B cell (primary cell): ENCODE data around the gene CHTOP. TPM values are rescaled to one million over a fixed set of nuclear protein-coding genes. Genes with fewer than 3 reads are reported as not detected.

Source experiments
- polyA plus RNA-seq: library from polyadenylated mRNA; depleted of rRNA; stranded (reverse); fragments of >200 nt; gene quantifications from 2 replicates; pipeline ENCODE4 v1.2.3, GENCODE V29; 2012
- small RNA-seq: library from RNA; depleted of rRNA; stranded (forward); fragments of <200 nt; gene quantifications from one replicate; pipeline ENCODE3, GENCODE V24; 2012; ENCODE audit warnings: low replicate concordance, low read depth; ENCODE audit not compliant: insufficient read length
- total RNA-seq, 2 donors: library from RNA; stranded (reverse); fragments of 120-200 nt in 1 of 2; gene quantifications; 1 replicate in 1 of 2; 2 replicates in 1 of 2; pipeline versions ENCODE4 v1.2.3 to v1.2.4, GENCODE V29; 2013 to 2022

Gene CHTOP
- total and polyA plus RNA-seq, 2 donors (not counting 1 experiment from before 2014, with no cell fraction given), result 87.0 to 156 TPM

Small RNAs within 50 kb of the gene (small RNA-seq; reads per million reads assigned to genes)
- not detected for gene MIR8083

Other genes starting within 250 kb of the CHTOP start
- gene S100A8, start 243.0 kb upstream of the CHTOP start, total RNA-seq, result 1.9 and 3.3 TPM in 2 replicates
- 8.9 and 16.7 TPM in 2 replicates for gene S100A8, start 243.0 kb upstream of the CHTOP start, polyA plus RNA-seq
- gene S100A7A, start 217.5 kb upstream of the CHTOP start, total RNA-seq, result not detected in 2 replicates
- not detected in 2 replicates for gene S100A7A, start 217.5 kb upstream of the CHTOP start, polyA plus RNA-seq
- not detected in 2 replicates for gene S100A7, start 173.4 kb upstream of the CHTOP start, total RNA-seq
- not detected in 2 replicates for gene S100A7, start 173.4 kb upstream of the CHTOP start, polyA plus RNA-seq
- gene S100A6, start 98.1 kb upstream of the CHTOP start, total RNA-seq, result 93.6 and 110 TPM in 2 replicates
- gene S100A6, start 98.1 kb upstream of the CHTOP start, polyA plus RNA-seq, result 61.1 and 213 TPM in 2 replicates
- not detected in 2 replicates for gene S100A5, start 93.1 kb upstream of the CHTOP start, total RNA-seq
- 0.64 TPM in 1 of 2 replicates, not detected in the other for gene S100A5, start 93.1 kb upstream of the CHTOP start, polyA plus RNA-seq
- gene S100A4, start 88.3 kb upstream of the CHTOP start, total RNA-seq, result 58.0 and 62.7 TPM in 2 replicates
- gene S100A4, start 88.3 kb upstream of the CHTOP start, polyA plus RNA-seq, result 121 and 150 TPM in 2 replicates
- not detected in 2 replicates for gene S100A3, start 84.8 kb upstream of the CHTOP start, total RNA-seq
- 0.17 TPM in 1 of 2 replicates, not detected in the other for gene S100A3, start 84.8 kb upstream of the CHTOP start, polyA plus RNA-seq
- not detected in 2 replicates for gene S100A2, start 68.2 kb upstream of the CHTOP start, total RNA-seq
- gene S100A2, start 68.2 kb upstream of the CHTOP start, polyA plus RNA-seq, result 0.19 TPM in 1 of 2 replicates, not detected in the other
- gene S100A16, start 20.9 kb upstream of the CHTOP start, total RNA-seq, result not detected in 2 replicates
- not detected in 2 replicates for gene S100A16, start 20.9 kb upstream of the CHTOP start, polyA plus RNA-seq
- gene S100A14, start 17.7 kb upstream of the CHTOP start, total RNA-seq, result not detected in 2 replicates
- 0.17 TPM in 1 of 2 replicates, not detected in the other for gene S100A14, start 17.7 kb upstream of the CHTOP start, polyA plus RNA-seq
- gene S100A13, start 6.6 kb upstream of the CHTOP start, total RNA-seq, result 5.7 and 9.8 TPM in 2 replicates
- gene S100A13, start 6.6 kb upstream of the CHTOP start, polyA plus RNA-seq, result 17.8 and 19.8 TPM in 2 replicates
- gene S100A1, start 5.6 kb upstream of the CHTOP start, total RNA-seq, result not detected in 2 replicates
- not detected in 2 replicates for gene S100A1, start 5.6 kb upstream of the CHTOP start, polyA plus RNA-seq
- 37.6 and 39.4 TPM in 2 replicates for gene SNAPIN, start 24.6 kb downstream of the CHTOP start, total RNA-seq
- gene SNAPIN, start 24.6 kb downstream of the CHTOP start, polyA plus RNA-seq, result 17.2 and 22.7 TPM in 2 replicates
- gene ILF2, start 36.9 kb downstream of the CHTOP start, total RNA-seq, result 86.5 and 89.8 TPM in 2 replicates
- 94.0 and 155 TPM in 2 replicates for gene ILF2, start 36.9 kb downstream of the CHTOP start, polyA plus RNA-seq
- 0.19 and 0.37 TPM in 2 replicates for gene NPR1, start 44.6 kb downstream of the CHTOP start, total RNA-seq
- not detected in 2 replicates for gene NPR1, start 44.6 kb downstream of the CHTOP start, polyA plus RNA-seq
- 69.1 and 69.3 TPM in 2 replicates for gene INTS3, start 94.0 kb downstream of the CHTOP start, total RNA-seq
- gene INTS3, start 94.0 kb downstream of the CHTOP start, polyA plus RNA-seq, result 71.5 and 84.1 TPM in 2 replicates
- gene SLC27A3, start 141.3 kb downstream of the CHTOP start, total RNA-seq, result 15.6 and 16.2 TPM in 2 replicates
- gene SLC27A3, start 141.3 kb downstream of the CHTOP start, polyA plus RNA-seq, result 8.9 and 19.4 TPM in 2 replicates